ENCODE measurements around the gene SUMO3.
A peak's percentile ranks its signal among the peaks of the same experiment; 100 is the strongest.
"Not testable (repeated sequence)": the region's sequence is repeated elsewhere in the genome, so short reads cannot be mapped to it uniquely, and the experiment has no call there.

Gene SUMO3

DNA sequence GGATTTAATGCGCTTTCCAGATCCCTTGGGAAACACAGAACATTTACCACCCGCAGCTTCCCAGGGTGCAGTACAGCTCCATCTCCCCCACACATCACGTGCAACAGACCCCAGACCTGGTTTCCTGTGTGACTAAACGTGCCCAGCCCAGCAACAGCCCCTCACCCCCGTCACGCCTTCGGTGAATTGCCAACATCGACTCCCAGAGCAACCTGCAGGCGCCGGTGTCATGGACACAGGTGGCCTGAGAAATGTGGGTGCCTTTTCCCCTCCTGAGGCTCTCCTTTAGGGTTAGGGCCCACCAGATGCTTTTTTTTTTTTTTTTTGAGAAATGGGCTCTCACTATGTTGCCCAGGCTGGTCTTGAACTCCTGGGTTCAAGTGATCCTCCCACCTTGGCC lies 24.2 kb upstream of the SUMO3 start:
- intact Hi-C loops (cut with micrococcal nuclease), result no loop called here
- Mint-ChIP-seq H3K36me3 (ENCODE audit: low read depth) (no peaks in the 10 kb centered on the region), H3K27ac (no peak overlapping the region), H3K4me1 (ENCODE audit: low read depth) (peaks cover 26% of the 10 kb centered on the region), H3K9me3 (no peaks in the 10 kb centered on the region), H3K4me3 (no peak overlapping the region), H3K27me3 (peaks cover 31% of the 10 kb centered on the region)

DNA sequence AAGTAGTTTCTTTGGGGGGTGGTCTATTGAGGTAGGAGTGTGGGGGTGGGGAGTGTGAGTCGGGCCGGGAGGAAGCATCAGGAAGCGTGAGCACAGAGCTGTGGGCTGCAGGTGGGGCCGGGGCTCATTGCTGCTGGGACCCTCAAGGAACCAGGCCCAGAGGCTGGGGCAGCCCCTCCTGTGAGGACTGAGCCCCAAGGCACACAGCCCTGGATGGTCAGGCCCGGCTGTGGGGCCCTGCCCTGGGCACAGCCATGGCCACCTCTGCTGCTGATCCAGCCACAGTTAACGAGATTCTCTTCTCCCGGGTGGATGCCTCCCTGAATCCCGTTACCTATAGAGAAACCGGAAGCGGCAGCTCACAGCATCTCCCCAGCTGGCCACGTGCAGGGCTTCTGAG lies 22.9 kb upstream of the SUMO3 start:
- H3K36me3 Mint-ChIP-seq (ENCODE audit: low read depth), result no peaks in the 10 kb centered on the region
- intact Hi-C loops (cut with micrococcal nuclease), result no loop called here
- no peak overlapping the region for H3K27ac Mint-ChIP-seq
- H3K27me3 Mint-ChIP-seq, result peaks cover 31% of the 10 kb centered on the region
- no peak overlapping the region for H3K4me3 Mint-ChIP-seq
- H3K4me1 Mint-ChIP-seq (ENCODE audit: low read depth), result peaks cover 17% of the 10 kb centered on the region
- no peaks in the 10 kb centered on the region for H3K9me3 Mint-ChIP-seq

DNA sequence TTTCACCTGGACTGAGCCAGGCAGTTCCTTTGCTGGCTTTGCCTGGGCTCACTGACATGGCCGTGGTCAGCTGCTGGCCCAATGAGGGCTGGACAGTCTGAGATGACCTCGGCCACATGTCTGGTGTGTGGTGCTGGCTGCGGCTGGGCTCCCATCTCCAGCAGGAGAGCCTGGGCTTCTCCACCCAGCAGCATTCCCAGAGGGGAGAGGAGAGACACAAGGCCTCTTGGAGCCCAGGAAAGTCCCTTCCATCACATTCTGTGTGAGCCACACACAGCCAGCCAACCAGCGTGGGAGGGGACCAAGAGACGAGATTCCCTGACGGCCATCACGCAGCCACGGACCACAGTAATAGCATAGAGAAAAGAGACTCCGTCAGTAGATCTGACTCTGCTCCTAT lies 21.1 kb upstream of the SUMO3 start:
- Mint-ChIP-seq H3K36me3 (ENCODE audit: low read depth) (no peaks in the 10 kb centered on the region), H3K9me3 (no peaks in the 10 kb centered on the region), H3K4me1 (ENCODE audit: low read depth) (peaks cover 18% of the 10 kb centered on the region), H3K4me3 (no peak overlapping the region), H3K27ac (no peak overlapping the region), H3K27me3 (peaks cover 26% of the 10 kb centered on the region)
- intact Hi-C loops (cut with micrococcal nuclease), result no loop called here

DNA sequence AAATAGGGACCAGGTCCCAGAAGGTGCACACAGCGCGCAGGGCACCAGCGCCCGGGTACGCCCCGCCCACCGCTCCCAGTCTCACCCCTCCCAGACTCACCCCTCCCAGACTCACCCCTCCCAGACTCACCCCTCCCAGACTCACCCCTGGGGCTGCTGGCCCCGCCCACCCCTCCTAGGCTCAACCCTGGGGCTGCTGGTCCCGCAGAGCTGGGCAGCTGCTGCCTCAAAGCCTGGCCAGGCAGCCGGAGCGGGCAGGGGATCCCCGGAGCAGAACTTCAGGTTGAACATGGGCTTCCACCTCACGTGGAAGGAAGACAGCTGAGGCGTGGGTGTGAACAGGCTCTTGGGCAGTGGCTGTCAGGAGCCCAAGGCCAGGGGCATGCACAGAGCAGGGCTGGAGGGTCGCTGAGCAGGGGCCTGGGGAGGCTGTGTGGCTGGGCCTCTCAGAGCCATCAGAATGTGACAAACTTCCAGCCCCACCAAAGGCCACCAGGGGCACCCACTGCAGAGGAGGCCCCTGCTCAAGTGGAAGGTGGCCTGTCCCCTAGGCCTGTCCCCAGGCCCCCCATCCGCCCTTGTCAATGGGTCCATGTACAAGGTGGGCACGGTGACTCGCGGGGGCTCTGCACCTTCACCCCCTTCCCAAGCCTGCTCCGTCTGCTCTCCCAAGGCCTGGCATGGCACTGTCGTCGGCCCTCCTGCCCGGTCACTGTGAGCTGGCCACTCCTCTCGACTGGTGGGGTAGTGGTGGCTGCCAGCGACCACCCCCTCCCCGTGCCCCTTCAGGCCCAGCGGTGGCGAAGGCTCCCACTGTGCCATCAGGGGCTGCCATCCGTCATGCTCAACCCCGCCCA lies 20.4 kb upstream of the SUMO3 start:
- Mint-ChIP-seq H3K4me3 (no peak overlapping the region), H3K27ac (no peak overlapping the region), H3K36me3 (ENCODE audit: low read depth) (no peaks in the 10 kb centered on the region), H3K9me3 (no peaks in the 10 kb centered on the region), H3K27me3 (peaks cover 25% of the 10 kb centered on the region), H3K4me1 (ENCODE audit: low read depth) (peaks cover 23% of the 10 kb centered on the region)
- intact Hi-C loops (cut with micrococcal nuclease), result no loop called here

DNA sequence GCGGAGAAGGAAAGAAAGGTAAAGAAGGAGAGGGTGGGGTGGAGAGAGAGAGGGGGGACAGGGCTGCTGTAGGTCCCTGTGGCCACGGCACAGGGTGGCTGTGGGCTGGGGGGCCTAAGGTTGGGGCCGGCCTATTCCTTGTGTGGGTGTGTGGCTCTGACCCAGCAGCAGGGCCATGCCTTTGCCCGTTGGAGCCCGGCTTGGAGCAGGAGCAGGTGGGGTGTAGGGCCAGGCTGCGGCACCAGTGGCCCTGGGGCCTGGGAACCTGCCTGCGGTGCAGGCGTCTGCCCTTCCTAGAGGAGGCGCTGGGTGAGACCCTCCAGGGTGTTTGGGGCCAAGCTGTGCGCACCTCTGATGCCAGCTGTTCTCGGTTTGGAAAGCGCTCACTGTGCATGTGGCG lies 19.7 kb upstream of the SUMO3 start:
- peak overlapping the region; percentile 9 for H3K27ac Mint-ChIP-seq
- peaks cover 31% of the 10 kb centered on the region for H3K4me1 Mint-ChIP-seq (ENCODE audit: low read depth)
- no peaks in the 10 kb centered on the region for H3K36me3 Mint-ChIP-seq (ENCODE audit: low read depth)
- no peak overlapping the region for H3K4me3 Mint-ChIP-seq
- intact Hi-C loops (cut with micrococcal nuclease), result no loop called here
- peaks cover 18% of the 10 kb centered on the region for H3K27me3 Mint-ChIP-seq
- H3K9me3 Mint-ChIP-seq, result no peaks in the 10 kb centered on the region

DNA sequence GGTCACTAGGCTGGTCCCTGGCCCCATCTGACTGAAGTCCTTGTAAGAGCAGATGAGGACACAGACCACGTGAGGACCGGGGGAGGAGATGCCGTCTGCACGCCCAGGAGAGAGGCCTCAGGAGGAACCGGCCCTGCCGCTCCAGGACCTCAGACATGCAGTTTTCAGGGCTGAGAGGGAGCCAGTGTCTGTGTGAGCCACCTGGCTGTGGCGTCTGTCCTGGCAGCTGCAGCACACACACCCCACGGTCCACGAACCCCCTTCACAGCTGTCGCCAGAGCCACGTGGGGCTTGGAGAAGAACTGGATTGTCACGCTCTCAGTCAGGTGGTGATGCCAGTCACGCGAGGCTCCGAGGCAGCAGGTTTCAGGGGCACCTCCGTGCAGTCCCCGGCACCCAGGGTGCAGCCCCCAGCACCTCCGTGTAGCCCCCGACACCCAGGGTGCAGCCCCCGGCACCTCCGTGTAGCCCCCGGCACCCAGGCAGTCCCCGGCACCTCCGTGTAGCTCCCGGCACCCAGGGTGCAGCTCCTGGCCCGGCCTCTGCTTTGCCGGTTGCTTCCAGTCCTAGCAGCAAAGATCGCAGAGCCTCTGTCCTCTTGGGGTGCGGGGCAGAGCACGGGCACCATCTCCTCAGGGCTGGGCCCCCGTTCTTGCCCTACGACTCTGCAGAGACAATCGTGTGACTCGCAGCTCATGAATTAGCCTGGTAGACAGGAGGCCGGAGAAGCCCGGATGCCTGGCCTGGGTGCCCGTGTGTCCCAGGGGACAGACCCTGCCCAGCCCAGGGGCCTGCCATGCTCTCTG lies 19.0 kb upstream of the SUMO3 start:
- no peaks in the 10 kb centered on the region for H3K36me3 Mint-ChIP-seq (ENCODE audit: low read depth)
- no peak overlapping the region for H3K4me3 Mint-ChIP-seq
- peaks cover 32% of the 10 kb centered on the region for H3K4me1 Mint-ChIP-seq (ENCODE audit: low read depth)
- peak overlapping the region; percentile 9 for H3K27ac Mint-ChIP-seq
- no peaks in the 10 kb centered on the region for H3K9me3 Mint-ChIP-seq
- peaks cover 11% of the 10 kb centered on the region for H3K27me3 Mint-ChIP-seq
- intact Hi-C loops (cut with micrococcal nuclease), result no loop called here

DNA sequence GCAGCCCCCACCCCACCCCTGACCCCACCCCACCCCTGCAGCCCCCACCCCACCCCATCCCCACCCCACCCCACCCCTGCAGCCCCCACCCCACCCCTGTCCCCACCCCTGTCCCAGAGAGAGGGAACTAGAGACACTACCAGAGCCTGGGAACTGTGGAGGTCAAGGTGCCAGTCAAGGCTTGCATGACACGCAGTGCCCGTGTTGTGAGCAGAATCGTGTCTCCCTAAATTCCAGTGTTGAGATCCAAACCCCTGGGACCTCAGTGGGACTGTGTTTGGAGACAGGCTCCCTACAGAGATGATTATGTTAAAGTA lies 18.4 kb upstream of the SUMO3 start:
- Mint-ChIP-seq H3K4me1 (ENCODE audit: low read depth) (peaks cover 34% of the 10 kb centered on the region), H3K9me3 (no peaks in the 10 kb centered on the region), H3K27me3 (peaks cover 8% of the 10 kb centered on the region), H3K4me3 (no peak overlapping the region), H3K36me3 (ENCODE audit: low read depth) (no peaks in the 10 kb centered on the region), H3K27ac (no peak overlapping the region)
- intact Hi-C loops (cut with micrococcal nuclease), result no loop called here

DNA sequence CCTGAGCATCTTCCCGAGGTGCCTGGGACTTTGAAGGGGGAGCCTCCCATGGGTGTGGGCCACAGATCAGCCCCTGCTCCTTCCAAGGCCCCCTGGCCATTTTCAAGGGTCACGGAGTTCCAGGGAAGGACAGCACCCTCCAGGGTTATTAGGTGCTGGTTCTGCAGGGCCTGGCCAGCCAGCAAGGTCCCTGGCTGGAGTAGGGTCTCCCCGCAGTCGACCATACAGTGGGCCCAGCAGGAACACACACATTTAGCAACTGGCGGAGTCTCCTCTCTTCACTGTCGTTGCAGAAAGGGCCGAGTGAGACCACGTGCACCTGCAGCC lies 17.7 kb upstream of the SUMO3 start:
- intact Hi-C loops (cut with micrococcal nuclease), result no loop called here
- H3K36me3 Mint-ChIP-seq (ENCODE audit: low read depth), result no peaks in the 10 kb centered on the region
- H3K9me3 Mint-ChIP-seq, result no peaks in the 10 kb centered on the region
- H3K27ac Mint-ChIP-seq, result no peak overlapping the region
- H3K4me3 Mint-ChIP-seq, result no peak overlapping the region
- H3K27me3 Mint-ChIP-seq, result peaks cover 4% of the 10 kb centered on the region
- H3K4me1 Mint-ChIP-seq (ENCODE audit: low read depth), result peaks cover 41% of the 10 kb centered on the region

DNA sequence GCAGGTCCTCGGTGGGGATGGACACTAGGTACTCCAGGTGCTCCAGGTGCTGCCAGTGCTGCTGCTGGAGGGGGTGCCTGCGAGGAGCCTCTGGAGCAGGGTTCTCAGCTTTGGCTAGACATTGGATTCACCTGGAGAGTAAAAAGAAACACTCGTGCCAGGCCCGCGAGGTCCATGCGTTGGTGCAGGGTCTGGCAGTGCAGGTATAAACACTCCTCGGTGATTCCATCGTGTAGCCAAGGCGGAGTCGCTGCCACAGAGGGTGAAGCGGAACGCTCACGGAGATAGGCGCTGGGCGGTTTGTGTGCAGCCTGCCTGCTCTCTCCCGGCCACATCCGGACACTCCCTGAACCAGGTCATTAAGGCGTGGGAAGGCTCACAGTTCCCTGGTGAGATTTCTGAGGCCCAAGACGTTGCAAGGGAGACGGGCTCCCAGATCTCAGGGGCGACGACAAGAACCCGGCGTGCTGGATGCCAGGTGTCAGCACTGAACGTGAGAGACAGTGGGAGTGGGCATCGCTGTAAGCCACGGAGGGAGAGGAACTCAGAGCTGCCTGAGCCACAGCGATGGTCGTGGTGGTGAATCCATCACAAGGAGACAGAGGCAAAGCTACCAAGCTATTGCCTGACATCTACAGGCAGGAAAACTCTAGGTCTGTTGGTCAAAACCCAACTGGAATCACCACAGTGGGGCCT lies 17.2 kb upstream of the SUMO3 start:
- peaks cover 4% of the 10 kb centered on the region for H3K27me3 Mint-ChIP-seq
- intact Hi-C loops (cut with micrococcal nuclease), result no loop called here

DNA sequence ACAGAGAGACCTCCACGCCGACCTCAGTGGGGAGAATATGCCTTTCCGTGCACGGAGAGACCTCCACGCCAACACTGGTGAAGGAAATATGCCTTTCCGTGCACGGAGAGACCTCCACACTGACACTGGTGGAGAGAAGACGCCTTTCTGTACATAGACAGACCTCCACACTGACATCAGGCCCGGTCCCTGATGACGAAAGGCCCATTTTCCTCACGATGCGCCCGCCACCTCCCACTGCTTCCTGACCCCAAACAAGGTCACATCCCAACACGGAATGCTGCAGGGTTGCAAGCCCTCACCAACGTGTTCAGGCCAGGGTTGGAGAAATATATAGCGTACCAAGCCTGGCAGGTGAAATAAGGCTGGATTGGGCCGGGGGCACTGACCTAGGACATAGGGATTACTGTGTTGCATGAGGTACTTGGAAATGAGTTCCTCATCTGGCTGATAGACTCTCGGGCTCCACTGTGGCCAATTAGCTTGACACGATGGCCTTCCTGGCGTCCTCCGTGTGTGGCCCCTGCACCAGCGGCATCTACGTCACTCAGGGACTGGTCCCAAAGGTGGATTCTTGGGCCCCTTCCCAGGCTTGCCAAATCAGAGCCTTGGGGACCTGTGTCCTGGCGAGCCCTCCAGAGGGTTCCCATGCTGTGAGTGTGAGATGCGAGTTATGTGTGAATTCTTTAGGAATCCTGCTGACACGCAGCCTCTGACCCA lies 16.5 kb upstream of the SUMO3 start:
- intact Hi-C loops (cut with micrococcal nuclease), result no loop called here
- peaks cover 43% of the 10 kb centered on the region for H3K4me1 Mint-ChIP-seq (ENCODE audit: low read depth)
- no peak overlapping the region for H3K4me3 Mint-ChIP-seq
- peaks cover 3% of the 10 kb centered on the region for H3K9me3 Mint-ChIP-seq
- H3K27ac Mint-ChIP-seq, result no peak overlapping the region
- H3K36me3 Mint-ChIP-seq (ENCODE audit: low read depth), result no peaks in the 10 kb centered on the region
- peaks cover 5% of the 10 kb centered on the region for H3K27me3 Mint-ChIP-seq

More for the DNA sequence above, 17.2 kb upstream of the SUMO3 start:
- Mint-ChIP-seq H3K36me3 (ENCODE audit: low read depth) (no peaks in the 10 kb centered on the region), H3K9me3 (no peaks in the 10 kb centered on the region), H3K4me3 (no peak overlapping the region), H3K27ac (no peak overlapping the region), H3K4me1 (ENCODE audit: low read depth) (peaks cover 43% of the 10 kb centered on the region)

DNA sequence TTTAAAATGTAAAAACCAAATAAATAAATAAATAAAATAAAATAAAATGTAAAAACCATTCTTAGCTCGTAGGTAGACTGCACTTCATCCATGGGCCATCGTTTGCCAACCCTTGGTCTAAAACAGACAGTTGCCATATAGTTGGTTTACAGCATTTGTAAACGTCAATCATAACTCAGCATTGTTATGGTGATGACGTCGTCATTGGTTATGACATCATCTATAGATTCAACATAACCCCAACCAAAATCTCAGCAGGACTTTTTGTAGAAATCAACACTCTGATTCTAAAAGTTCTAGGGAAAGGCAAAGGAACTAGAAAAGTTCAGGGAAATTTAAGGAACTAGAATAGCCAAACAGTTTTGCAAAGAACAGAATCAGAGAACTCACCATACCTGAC lies 15.8 kb upstream of the SUMO3 start:
- no peaks in the 10 kb centered on the region for H3K36me3 Mint-ChIP-seq (ENCODE audit: low read depth)
- H3K27ac Mint-ChIP-seq, result no peak overlapping the region
- peaks cover 10% of the 10 kb centered on the region for H3K9me3 Mint-ChIP-seq
- intact Hi-C loops (cut with micrococcal nuclease), result no loop called here
- no peak overlapping the region for H3K4me3 Mint-ChIP-seq
- peaks cover 7% of the 10 kb centered on the region for H3K27me3 Mint-ChIP-seq
- H3K4me1 Mint-ChIP-seq (ENCODE audit: low read depth), result peaks cover 43% of the 10 kb centered on the region

DNA sequence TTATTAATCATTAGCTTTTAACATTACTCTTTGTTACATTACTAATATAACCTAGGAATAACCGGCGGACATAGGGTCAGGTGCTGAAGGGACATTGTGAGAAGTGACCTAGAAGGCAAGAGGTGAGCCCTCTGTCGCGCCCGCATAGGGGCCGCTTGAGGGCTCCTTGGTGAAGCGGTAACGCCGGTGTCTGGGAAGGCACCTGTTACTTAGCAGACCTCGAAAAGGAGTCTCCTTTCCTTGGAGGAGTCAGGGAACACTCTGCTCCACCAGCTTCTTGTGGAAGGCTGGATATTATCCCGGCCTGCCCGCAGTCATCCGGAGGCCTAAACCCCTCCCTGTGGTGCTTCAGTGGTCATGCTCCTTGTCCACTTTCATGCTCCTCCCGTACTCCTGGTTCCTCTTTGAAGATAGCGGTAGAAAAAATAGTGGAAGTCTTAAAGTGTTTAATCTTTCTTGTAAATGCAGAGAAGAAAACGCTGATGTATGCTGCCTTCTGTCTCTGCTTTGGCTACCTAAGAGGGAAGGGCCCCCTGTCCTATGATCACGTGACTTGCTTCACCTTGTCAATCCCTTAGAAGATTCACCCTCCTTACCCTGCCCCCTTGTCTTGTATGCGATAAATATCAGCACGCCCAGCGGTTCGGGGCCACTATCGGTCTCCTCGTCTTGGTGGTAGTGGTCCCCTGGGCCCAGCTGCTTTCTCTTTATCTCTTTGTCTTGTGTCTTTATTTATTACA lies 14.8 kb upstream of the SUMO3 start:
- peaks cover 12% of the 10 kb centered on the region for H3K27me3 Mint-ChIP-seq
- H3K36me3 Mint-ChIP-seq (ENCODE audit: low read depth); H3K4me3 Mint-ChIP-seq; intact Hi-C loops (cut with micrococcal nuclease): not testable (repeated sequence)
- H3K27ac Mint-ChIP-seq, result peak overlapping the region; percentile 65
- peaks cover 20% of the 10 kb centered on the region for H3K9me3 Mint-ChIP-seq
- peaks cover 38% of the 10 kb centered on the region for H3K4me1 Mint-ChIP-seq (ENCODE audit: low read depth)

DNA sequence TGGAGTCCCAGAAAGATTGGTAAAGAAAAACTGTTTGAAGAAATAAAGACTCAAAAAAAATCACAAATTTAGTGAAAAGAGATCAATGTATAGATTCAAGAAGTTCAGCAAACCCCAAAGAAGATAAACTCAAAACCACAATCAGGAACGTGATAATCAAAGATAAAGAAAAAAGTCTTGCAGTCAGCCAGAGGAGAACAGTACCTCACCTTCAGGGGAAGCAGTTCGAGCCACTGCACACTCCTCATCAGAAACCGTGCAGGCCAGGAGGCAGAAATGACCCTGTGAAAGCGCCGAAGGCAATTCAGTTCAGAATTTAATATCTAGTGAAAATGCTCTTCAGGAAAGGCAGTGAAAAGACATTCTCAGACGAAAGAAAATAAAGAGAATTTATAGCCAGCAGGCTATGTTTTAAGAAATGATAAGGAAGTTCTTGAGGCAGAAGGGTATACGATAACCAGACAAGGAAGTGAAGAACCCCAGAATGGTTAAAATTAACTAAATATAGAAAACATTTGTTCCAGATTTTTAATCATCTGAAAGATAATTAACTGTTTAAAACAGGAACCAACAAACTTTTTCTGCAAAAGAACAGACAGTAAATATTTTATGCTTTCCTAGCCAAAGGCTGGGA lies 13.5 kb upstream of the SUMO3 start:
- H3K4me1 Mint-ChIP-seq (ENCODE audit: low read depth), result peaks cover 33% of the 10 kb centered on the region
- peak overlapping the region; percentile 44 for H3K27ac Mint-ChIP-seq
- peaks cover 15% of the 10 kb centered on the region for H3K27me3 Mint-ChIP-seq
- H3K4me3 Mint-ChIP-seq, result no peak overlapping the region
- intact Hi-C loops (cut with micrococcal nuclease), result no loop called here
- H3K36me3 Mint-ChIP-seq (ENCODE audit: low read depth), result peaks cover 7% of the 10 kb centered on the region
- H3K9me3 Mint-ChIP-seq, result peaks cover 29% of the 10 kb centered on the region
